ENCODE data around the gene PAK5.

Gene PAK5

GRCh38 chr20:9573335-9574151 lies 265.3 kb downstream of the PAK5 start:
- TF ChIP-seq TAF1 (IDR thresholded peaks at IDR 0.05; ENCODE audit: borderline replicate concordance, insufficient read depth, low read length) = no peak
- TF ChIP-seq FOXP2 (optimal IDR thresholded peaks at IDR 0.05; ENCODE audit: borderline replicate concordance, extremely low read depth, extremely low read length, insufficient read depth) = no peak
- no peak for TF ChIP-seq SIN3A (IDR thresholded peaks at IDR 0.05; ENCODE audit: borderline replicate concordance, insufficient read depth, low read length)
- TF ChIP-seq REST (IDR thresholded peaks at IDR 0.05; ENCODE audit: insufficient read depth in 1 of 2, low read depth in 2 of 2, low read length in 2 of 2) = no peak
- no peak for TF ChIP-seq POLR2AphosphoS5 (IDR thresholded peaks at IDR 0.05; ENCODE audit: low read depth, low read length)

GRCh38 chr20:9572670-9573069 lies 266.2 kb downstream of the PAK5 start:
- no peak for TF ChIP-seq FOXP2 (optimal IDR thresholded peaks at IDR 0.05; ENCODE audit: borderline replicate concordance, extremely low read depth, extremely low read length, insufficient read depth)
- TF ChIP-seq REST (IDR thresholded peaks at IDR 0.05; ENCODE audit: insufficient read depth in 1 of 2, low read depth in 2 of 2, low read length in 2 of 2) = no peak
- no peak for TF ChIP-seq TAF1 (IDR thresholded peaks at IDR 0.05; ENCODE audit: borderline replicate concordance, insufficient read depth, low read length)
- no peak for TF ChIP-seq SIN3A (IDR thresholded peaks at IDR 0.05; ENCODE audit: borderline replicate concordance, insufficient read depth, low read length)
- no peak for TF ChIP-seq POLR2AphosphoS5 (IDR thresholded peaks at IDR 0.05; ENCODE audit: low read depth, low read length)

- TF ChIP-seq SIN3A (IDR thresholded peaks at IDR 0.05; ENCODE audit: borderline replicate concordance, insufficient read depth, low read length) (no peak), REST (IDR thresholded peaks at IDR 0.05; ENCODE audit: insufficient read depth in 1 of 2, low read depth in 2 of 2, low read length in 2 of 2) (no peak), FOXP2 (optimal IDR thresholded peaks at IDR 0.05; ENCODE audit: borderline replicate concordance, extremely low read depth, extremely low read length, insufficient read depth) (no peak), POLR2AphosphoS5 (IDR thresholded peaks at IDR 0.05; ENCODE audit: low read depth, low read length) (no peak), TAF1 (IDR thresholded peaks at IDR 0.05; ENCODE audit: borderline replicate concordance, insufficient read depth, low read length) (no peak)
These were observed 267.1 kb downstream of the PAK5 start for GRCh38 chr20:9571783-9572182.

- TF ChIP-seq FOXP2 (optimal IDR thresholded peaks at IDR 0.05; ENCODE audit: borderline replicate concordance, extremely low read depth, extremely low read length, insufficient read depth) = no peak
- no peak for TF ChIP-seq REST (IDR thresholded peaks at IDR 0.05; ENCODE audit: insufficient read depth in 1 of 2, low read depth in 2 of 2, low read length in 2 of 2)
- TF ChIP-seq TAF1 (IDR thresholded peaks at IDR 0.05; ENCODE audit: borderline replicate concordance, insufficient read depth, low read length) = no peak
- no peak for TF ChIP-seq POLR2AphosphoS5 (IDR thresholded peaks at IDR 0.05; ENCODE audit: low read depth, low read length)
- TF ChIP-seq SIN3A (IDR thresholded peaks at IDR 0.05; ENCODE audit: borderline replicate concordance, insufficient read depth, low read length) = no peak
These were observed 268.3 kb downstream of the PAK5 start for GRCh38 chr20:9570612-9571011.

Measured in PFSK-1 (cell line).